ENCODE data around the gene GUCD1.

Gene GUCD1

DNA sequence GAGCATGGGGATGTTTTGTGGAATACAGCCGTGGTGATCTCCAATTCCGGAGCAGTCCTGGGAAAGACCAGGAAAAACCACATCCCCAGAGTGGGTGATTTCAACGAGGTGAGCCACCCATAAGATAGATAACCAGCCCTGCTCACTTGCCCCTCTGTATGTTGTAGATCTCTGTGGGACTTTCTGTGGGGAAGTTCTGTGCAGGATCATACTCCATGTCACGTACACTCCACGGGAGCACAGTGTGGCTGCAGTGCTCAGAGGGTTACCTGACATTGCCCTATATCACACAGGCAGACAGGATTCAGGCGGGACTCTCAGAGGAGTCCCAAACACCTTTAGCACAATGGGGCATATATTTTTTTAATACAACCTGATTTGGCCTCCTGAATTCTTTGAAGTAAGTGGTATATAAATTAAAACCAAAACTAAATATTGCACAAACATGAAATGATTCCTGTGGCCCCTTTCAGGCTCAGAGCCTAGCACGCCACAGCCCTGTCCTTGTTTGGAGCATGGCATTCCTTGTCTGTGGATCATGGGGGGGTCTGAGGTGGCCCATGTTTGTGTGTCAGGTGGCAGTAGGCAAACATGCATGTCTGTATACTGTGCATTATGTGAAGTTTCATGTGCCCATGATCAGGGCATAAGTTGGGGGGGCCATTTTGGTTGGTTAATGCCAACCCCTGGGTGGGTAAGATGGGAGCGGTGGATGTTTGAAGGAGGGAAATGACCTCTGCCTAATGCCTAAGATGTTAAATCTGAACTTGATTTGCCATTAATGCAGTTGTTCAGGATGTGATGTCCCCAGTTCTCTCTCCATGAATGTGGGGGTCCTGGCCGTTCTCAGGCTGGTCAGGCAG lies 41.3 kb downstream of the GUCD1 start:
- no peak overlapping the region for H3K4me3 Mint-ChIP-seq
- H3K4me1 Mint-ChIP-seq (ENCODE audit: low read depth), result peaks cover 14% of the 10 kb centered on the region
- H3K27ac Mint-ChIP-seq, result no peak overlapping the region
- no peak for DNase-seq
- no peaks in the 10 kb centered on the region for H3K9me3 Mint-ChIP-seq
- H3K27me3 Mint-ChIP-seq, result no peaks in the 10 kb centered on the region
- H3K36me3 Mint-ChIP-seq (ENCODE audit: low read depth), result no peaks in the 10 kb centered on the region

DNA sequence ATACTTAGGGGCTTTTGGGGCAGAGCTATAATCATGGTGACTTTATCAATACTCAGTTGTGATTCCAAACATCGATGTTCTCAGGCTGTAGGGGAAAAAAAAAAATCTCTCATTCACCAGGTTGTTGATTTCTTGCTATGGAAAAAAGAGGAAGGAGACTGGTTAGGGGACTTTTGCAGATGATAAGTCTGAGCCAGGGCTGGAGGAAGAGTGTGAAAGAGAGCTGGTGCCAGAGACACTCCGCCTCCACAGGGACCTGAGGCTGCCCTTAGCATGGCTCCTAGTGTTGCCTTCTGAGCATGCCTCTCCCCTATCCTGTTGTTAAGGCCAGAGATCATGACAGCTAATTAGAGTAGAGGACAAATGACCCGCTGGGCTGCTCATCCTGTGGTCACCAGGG lies 42.9 kb downstream of the GUCD1 start:
- Mint-ChIP-seq H3K27me3 (no peaks in the 10 kb centered on the region), H3K4me3 (no peak overlapping the region), H3K9me3 (no peaks in the 10 kb centered on the region), H3K4me1 (ENCODE audit: low read depth) (peaks cover 14% of the 10 kb centered on the region), H3K36me3 (ENCODE audit: low read depth) (no peaks in the 10 kb centered on the region), H3K27ac (no peak overlapping the region)
- no peak for DNase-seq

DNA sequence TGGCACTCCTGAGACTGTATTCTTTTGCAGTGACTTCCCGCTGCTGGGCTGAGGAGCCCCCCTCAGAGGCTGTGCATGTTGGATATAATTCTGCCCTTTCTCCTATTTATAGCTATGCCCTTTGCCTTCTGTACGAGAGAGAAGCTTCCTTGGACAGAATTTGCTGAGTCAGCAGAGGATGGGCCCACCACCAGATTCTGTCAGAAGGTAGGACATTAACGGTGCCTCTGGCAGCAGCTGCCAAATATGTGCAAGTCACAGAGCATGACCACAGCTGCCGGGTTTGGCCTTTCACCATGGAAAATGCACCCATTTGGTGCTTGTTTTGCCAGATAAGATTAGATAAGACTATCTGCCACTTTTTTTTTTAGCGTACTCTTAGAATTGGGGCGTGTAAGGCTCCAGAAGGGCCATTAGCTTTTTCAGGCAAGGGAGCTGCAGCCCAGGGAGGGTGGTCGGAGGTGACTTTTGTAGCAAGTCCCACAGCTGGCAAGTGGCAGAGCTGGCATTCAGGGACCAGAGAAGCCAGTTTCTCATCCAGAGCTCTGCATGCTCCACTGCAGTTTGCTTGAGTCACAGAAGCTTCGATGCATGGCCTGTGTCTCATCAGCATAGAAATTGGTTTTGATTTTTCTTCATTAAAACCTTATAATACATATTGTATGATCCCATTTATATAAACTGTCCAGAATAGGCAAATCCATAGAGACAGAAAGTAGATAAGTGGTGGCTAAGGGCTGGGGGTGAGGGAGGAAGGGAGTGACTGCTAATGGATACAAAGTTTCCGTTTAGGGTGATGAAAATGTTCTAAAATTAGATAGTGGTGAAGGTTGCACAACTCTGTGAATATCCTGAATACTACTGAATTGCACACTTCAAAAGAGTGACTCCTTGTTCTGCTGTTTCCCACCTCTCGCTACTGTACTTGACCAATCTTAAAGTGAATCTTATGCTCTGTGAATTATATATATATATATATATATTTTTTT lies 44.0 kb downstream of the GUCD1 start:
- no peaks in the 10 kb centered on the region for H3K27me3 Mint-ChIP-seq
- peak; percentile 16 for DNase-seq
- peaks cover 14% of the 10 kb centered on the region for H3K4me1 Mint-ChIP-seq (ENCODE audit: low read depth)
- no peak overlapping the region for H3K27ac Mint-ChIP-seq
- H3K9me3 Mint-ChIP-seq, result no peaks in the 10 kb centered on the region
- H3K4me3 Mint-ChIP-seq, result no peak overlapping the region
- no peaks in the 10 kb centered on the region for H3K36me3 Mint-ChIP-seq (ENCODE audit: low read depth)

DNA sequence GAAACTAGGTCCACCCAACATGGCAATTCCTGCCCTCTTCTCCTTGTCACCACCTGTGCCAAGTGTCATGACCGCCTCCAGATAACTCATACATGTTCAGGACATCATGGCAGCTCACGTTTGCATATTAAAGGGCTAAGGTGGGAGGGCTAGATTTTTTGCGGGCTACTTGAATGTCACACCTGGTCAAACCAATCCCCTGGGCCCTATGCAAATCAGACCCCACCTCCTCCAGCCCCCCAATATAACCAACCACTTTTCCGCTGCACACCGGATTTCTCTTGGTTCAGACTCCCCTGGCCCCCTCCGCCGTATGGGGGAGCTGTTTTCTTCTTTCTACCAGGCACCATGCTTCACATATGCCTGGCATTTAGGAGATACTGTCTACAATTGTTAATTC lies 47.2 kb downstream of the GUCD1 start:
- no peaks in the 10 kb centered on the region for H3K36me3 Mint-ChIP-seq (ENCODE audit: low read depth)
- DNase-seq, result no peak
- no peaks in the 10 kb centered on the region for H3K9me3 Mint-ChIP-seq
- no peak overlapping the region for H3K27ac Mint-ChIP-seq
- no peak overlapping the region for H3K4me3 Mint-ChIP-seq
- H3K4me1 Mint-ChIP-seq (ENCODE audit: low read depth), result peaks cover 21% of the 10 kb centered on the region
- no peaks in the 10 kb centered on the region for H3K27me3 Mint-ChIP-seq

DNA sequence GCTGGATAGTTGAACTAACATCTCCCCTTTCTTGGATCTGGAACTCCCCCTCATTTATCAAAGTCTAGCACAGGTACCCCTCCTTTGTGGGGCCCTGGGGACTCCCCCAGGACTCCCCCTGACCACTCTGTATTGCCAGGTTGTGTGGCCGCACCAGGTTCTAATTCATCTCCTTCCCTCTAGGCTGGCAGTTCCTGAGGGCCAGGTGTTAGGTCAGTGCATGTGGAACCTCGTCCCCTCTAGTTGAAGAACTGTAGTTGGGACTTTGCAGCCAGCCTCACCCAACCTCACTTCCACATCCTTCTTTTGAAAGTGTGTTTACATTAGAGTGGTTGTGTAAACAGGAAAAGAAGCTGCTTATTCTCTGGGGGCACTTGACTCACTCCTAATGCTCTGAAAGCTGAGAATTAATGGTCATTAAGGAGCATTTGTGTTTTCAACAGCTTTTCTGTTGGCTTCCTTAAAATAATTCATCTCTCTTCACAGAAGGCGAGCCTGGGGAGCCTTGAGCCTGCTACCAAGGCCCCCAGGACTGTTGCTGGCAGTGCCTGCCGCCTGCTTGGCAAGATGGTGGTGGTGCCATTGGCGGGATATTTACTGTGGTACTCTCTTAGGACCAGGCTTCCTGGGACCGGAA lies 48.0 kb downstream of the GUCD1 start:
- peaks cover 19% of the 10 kb centered on the region for H3K4me1 Mint-ChIP-seq (ENCODE audit: low read depth)
- no peak overlapping the region for H3K27ac Mint-ChIP-seq
- H3K9me3 Mint-ChIP-seq, result no peaks in the 10 kb centered on the region
- no peak for DNase-seq
- no peaks in the 10 kb centered on the region for H3K27me3 Mint-ChIP-seq
- no peaks in the 10 kb centered on the region for H3K36me3 Mint-ChIP-seq (ENCODE audit: low read depth)
- H3K4me3 Mint-ChIP-seq, result no peak overlapping the region

DNA sequence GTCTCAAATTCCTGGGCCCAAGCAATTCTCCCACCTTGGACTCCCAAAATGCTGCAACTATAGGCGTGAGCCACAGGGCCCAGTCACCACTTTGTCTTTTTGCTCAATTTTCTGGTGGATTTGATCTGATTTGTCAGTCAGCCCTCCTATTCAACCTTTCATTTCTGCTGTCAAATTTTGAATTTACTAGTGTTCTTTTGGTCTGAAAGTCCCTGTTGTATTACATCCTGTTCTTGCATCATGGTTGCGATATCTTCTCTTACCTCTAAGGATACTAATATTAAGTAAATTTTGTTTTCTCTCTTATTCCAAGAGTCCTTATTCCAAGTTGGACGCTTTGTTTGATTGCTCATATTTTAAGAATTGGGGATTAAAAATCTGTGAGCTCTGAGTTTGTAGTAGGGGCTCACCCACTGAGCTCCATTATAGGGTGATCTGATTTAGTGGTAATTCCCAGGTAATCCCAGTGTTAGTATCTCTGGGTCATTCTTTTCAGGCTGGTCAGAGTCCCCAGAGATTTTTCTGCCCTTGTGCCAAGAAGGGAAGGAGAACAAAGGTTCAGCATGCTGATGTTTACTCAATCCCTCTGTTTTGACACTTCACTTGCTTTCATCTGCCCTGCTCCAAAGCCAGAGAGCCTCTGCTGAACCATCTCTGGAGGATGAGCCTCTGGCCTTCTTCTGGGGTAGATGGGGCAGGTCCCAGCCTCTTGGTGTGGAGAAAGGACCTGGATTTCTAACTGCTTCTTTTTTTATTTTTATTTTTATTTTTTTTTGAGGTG lies 49.8 kb downstream of the GUCD1 start:
- no peak for DNase-seq
- Mint-ChIP-seq H3K4me1 (ENCODE audit: low read depth) (peaks cover 8% of the 10 kb centered on the region), H3K9me3 (no peaks in the 10 kb centered on the region), H3K36me3 (ENCODE audit: low read depth) (no peaks in the 10 kb centered on the region), H3K27ac (no peak overlapping the region), H3K4me3 (no peak overlapping the region), H3K27me3 (no peaks in the 10 kb centered on the region)

DNA sequence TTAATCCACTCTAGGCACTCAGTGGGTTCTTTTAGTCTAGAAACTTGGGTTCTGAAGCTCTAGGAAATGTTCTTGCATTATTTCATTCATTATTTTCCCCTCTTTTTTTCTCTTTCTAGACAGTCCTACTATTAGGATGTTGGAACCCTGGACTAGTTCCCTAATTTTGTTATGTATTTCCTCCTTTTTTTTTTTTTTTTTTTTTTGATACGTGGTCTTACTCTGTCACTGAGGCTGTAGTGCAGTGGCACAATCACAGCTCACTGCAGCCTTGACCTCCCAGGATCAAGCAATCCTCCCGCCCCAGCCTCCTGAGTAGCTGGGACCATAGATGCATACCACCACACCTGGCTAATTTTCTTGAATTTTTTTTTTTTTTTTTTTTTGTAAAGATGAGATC lies 50.4 kb downstream of the GUCD1 start:
- H3K27me3 Mint-ChIP-seq, result no peaks in the 10 kb centered on the region
- no peak for DNase-seq
- H3K9me3 Mint-ChIP-seq, result no peaks in the 10 kb centered on the region
- H3K27ac Mint-ChIP-seq, result no peak overlapping the region
- peaks cover 8% of the 10 kb centered on the region for H3K4me1 Mint-ChIP-seq (ENCODE audit: low read depth)
- no peak overlapping the region for H3K4me3 Mint-ChIP-seq
- H3K36me3 Mint-ChIP-seq (ENCODE audit: low read depth), result no peaks in the 10 kb centered on the region

DNA sequence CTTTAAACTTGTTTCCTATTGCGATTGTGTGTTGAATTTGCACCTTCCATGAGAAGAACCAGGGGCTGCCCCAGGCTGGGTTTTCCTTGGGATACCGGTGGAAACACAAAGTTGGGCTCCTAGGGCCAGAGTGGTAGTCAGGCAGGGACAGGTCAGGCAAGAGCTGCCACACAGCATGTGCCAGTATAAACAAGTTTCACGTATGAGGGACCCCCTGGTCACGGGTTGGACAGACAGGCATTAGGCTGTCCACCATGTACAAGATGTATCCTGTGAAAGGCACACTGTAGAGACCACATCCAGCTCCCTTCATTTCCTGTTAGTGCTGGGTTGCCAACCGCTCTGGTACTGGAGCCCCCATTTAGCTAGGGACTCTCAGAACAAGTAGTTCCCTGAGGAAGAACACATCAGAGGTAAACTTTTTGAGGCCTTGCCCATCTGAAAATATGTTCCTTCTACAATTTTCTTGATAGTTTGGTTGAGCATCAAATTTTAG lies 51.0 kb downstream of the GUCD1 start:
- no peaks in the 10 kb centered on the region for H3K36me3 Mint-ChIP-seq (ENCODE audit: low read depth)
- H3K9me3 Mint-ChIP-seq, result no peaks in the 10 kb centered on the region
- H3K27me3 Mint-ChIP-seq, result no peaks in the 10 kb centered on the region
- no peak overlapping the region for H3K4me3 Mint-ChIP-seq
- no peak overlapping the region for H3K27ac Mint-ChIP-seq
- DNase-seq, result no peak
- peaks cover 8% of the 10 kb centered on the region for H3K4me1 Mint-ChIP-seq (ENCODE audit: low read depth)

DNA sequence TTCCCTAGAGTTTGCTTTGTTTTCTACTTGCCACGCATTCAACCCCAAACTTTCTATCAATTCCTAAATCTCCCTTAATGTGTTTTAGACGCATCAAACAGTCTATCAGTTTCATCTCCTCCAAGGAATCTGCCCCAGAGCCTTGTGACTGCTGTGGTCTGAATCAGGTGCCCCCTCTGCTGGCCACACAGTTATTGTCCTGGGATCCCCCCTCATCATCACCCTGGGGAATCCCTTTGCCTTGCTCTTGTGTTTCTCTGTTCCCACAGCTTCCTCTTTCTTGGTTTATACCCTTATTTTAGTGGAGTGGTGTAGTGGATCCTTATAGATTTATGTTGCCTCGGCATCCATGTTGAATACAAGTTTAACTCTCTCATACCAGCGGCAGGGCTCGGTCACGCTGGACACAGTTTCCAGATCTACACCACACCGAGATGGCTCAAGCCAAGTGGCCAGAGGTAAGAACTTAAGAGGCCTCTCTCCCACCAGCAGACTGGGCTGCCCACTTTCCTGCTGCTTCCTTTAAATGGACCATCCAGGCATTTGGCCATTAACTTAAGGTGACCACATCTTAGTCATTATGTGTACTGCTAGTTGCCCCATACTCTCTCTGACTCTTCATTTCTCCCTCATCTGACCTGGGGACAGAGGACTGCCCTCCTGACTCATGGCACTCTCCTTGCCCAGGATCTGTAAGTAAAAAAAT lies 51.6 kb downstream of the GUCD1 start:
- Mint-ChIP-seq H3K4me1 (ENCODE audit: low read depth) (peaks cover 10% of the 10 kb centered on the region), H3K27me3 (no peaks in the 10 kb centered on the region), H3K36me3 (ENCODE audit: low read depth) (no peaks in the 10 kb centered on the region), H3K4me3 (no peak overlapping the region), H3K27ac (no peak overlapping the region), H3K9me3 (no peaks in the 10 kb centered on the region)
- DNase-seq, result peak; percentile 75

DNA sequence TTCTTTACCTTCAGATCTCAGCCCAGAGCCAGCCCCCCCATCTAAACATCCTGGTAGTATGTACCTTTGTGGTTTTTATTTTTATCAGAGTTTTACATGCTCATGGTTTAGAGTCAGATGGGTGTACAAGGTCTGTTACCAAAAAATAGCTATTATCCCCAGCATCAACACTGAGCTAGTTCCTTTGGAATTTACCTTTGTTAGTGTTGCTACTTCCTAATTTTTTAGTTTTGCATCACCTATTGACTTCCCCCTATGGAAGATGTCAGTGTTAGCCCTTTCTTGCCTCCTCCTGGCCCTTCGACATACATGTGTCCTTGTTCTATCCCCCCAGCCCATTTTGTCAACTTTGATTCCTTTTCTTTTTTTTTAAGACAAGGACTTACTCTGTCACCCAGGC lies 52.4 kb downstream of the GUCD1 start:
- Mint-ChIP-seq H3K27me3 (no peaks in the 10 kb centered on the region), H3K4me1 (ENCODE audit: low read depth) (peaks cover 17% of the 10 kb centered on the region), H3K27ac (no peak overlapping the region), H3K4me3 (no peak overlapping the region), H3K36me3 (ENCODE audit: low read depth) (no peaks in the 10 kb centered on the region), H3K9me3 (no peaks in the 10 kb centered on the region)
- DNase-seq, result no peak

DNA sequence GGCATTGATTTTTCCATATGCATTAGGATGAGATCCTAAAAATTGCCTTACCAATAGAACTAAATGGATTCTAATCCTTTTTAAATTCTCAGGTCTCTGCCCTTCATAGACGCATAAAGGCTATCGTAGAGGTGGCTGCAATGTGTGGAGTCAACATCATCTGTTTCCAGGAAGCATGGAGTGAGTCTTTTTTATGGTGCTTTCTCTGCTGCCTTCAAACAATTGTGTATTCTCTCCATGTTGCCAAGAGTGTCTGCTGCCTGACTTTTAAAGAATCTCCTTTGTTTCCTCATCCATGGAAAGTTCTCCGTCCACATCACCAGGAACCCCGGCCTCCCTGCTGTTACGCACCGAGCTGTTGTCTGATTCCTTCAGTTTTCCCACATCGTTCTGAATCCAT lies 52.9 kb downstream of the GUCD1 start:
- no peak for DNase-seq
- no peaks in the 10 kb centered on the region for H3K36me3 Mint-ChIP-seq (ENCODE audit: low read depth)
- H3K4me1 Mint-ChIP-seq (ENCODE audit: low read depth), result peaks cover 20% of the 10 kb centered on the region
- no peak overlapping the region for H3K4me3 Mint-ChIP-seq
- no peaks in the 10 kb centered on the region for H3K27me3 Mint-ChIP-seq
- no peak overlapping the region for H3K27ac Mint-ChIP-seq
- H3K9me3 Mint-ChIP-seq, result no peaks in the 10 kb centered on the region

DNA sequence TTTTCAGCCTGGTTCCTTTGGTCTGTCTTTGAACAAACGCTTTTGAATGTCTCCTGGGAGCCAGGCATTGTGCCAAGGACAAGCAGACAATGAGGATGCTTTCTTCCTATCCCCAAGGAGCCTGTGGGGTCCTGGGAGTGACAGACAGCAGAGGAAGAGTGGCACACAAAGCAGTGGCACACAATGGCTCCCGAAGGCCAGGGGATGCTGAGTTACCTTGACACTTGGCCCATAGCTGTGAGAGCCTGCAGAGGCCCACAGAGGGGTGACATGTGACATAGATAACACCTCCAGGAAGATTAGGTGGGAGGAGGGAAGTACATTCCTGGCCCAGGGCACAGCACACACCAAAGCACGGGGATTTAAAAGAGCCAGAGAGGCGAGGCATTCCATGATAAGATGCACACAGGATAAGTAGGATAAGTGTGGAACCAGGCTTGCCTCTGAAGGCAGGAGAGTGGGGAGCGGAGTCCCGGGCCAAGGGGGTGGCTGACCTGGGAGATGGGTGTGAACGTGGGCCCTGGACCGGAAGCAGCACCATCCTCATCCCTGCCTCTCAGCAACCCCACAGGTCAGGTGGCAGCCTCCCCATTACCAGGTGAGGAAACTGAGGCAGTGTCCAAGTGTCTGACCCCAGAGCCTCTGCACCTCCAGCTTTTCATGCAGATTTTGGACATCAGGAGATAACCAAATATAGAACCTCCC lies 53.5 kb downstream of the GUCD1 start:
- H3K36me3 Mint-ChIP-seq (ENCODE audit: low read depth), result no peaks in the 10 kb centered on the region
- H3K4me3 Mint-ChIP-seq, result no peak overlapping the region
- no peaks in the 10 kb centered on the region for H3K9me3 Mint-ChIP-seq
- no peak for DNase-seq
- no peak overlapping the region for H3K27ac Mint-ChIP-seq
- no peaks in the 10 kb centered on the region for H3K27me3 Mint-ChIP-seq
- peaks cover 20% of the 10 kb centered on the region for H3K4me1 Mint-ChIP-seq (ENCODE audit: low read depth)

DNA sequence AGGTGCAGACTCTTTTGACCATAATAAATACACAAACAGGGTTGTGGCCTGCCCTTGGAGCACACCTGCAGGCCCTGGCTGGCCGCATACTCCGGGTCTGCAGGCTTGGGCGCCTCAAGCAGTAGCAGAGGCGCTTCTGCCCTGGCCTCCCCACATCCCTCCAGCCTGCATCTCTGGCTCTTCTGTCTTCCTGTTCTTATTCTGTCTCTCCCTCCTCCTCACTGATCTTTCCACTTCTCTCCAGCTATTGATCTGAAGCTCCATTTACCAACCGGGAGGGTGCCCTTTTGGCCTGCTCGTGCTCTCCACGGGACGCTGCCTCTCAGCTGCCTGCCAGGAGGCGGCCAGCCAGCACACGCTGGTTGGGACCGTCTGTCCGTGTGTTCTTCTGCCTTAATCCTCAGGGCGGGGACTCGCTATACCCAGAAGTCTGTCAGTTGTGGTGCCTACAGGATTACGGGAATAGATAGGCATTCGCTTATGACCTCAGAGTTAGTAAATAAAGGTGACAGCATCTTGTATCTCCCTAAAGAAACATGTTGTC lies 54.6 kb downstream of the GUCD1 start:
- DNase-seq, result no peak
- H3K4me3 Mint-ChIP-seq, result no peak overlapping the region
- H3K27ac Mint-ChIP-seq, result no peak overlapping the region
- no peaks in the 10 kb centered on the region for H3K36me3 Mint-ChIP-seq (ENCODE audit: low read depth)
- peaks cover 7% of the 10 kb centered on the region for H3K27me3 Mint-ChIP-seq
- H3K9me3 Mint-ChIP-seq, result no peaks in the 10 kb centered on the region
- peaks cover 20% of the 10 kb centered on the region for H3K4me1 Mint-ChIP-seq (ENCODE audit: low read depth)

Data from activated T-cell treated with anti-CD3 and anti-CD28 coated beads, Interleukin-2, amount 50 U/mL, for 24 hours (primary cell).